ENCODE results near the gene SLC22A17. TPM values are rescaled to one million over a fixed set of nuclear protein-coding genes. Genes with fewer than 3 reads are reported as not detected.

SLC22A17 gene
- total and polyA plus RNA-seq, 2 of the 8 experiments (the other 6 are each of a cell fraction or from before 2014, with no cell fraction given) = 43.0 to 49.0 TPM

DNA sequence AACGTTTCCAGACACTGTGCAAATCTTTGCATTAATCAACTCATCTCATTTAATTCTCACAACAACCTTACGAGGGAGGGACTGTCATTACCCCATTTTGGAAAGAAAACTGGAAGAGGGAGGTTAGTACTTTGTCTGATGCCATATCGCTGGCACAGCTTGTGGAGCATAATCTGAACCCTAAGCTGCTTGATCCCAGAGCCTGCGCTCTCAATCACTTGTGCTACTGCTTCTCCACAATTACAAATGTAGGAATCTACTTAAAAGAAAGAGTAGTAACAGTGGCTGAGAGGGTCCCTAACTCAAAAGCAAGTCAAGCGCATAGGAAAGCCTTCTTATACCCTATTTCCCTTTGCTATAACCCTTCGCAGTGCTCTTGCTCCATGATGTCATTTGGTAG, 9.1 kb upstream of the SLC22A17 start:
- Histone ChIP-seq H3K18ac (ENCODE audit: extremely low read depth, low read length) (no peak overlapping the region), H3K14ac (ENCODE audit: insufficient read length) (no peak overlapping the region), H4K5ac (ENCODE audit: insufficient read length, low read depth, low read length) (no peak overlapping the region), H3K4me3 (ENCODE audit: extremely low read depth in 1 of 4, insufficient read depth in 2 of 4, low read depth in 3 of 4, low read length in 4 of 4) (no peak overlapping the region), H3K27ac (ENCODE audit: low read depth, low read length) (no peak overlapping the region), H3K23ac (ENCODE audit: insufficient read length) (no peak overlapping the region), H3K9me3 (ENCODE audit: insufficient read depth in 2 of 2, low read depth in 1 of 2, low read length in 1 of 2) (no peaks in the 10 kb centered on the region), H3K79me1 (ENCODE audit: low read depth, low read length) (no peaks in the 10 kb centered on the region), H3K27me3 (replicated peaks in 1 of 4; ENCODE audit: control insufficient read depth in 3 of 4, extremely low read depth in 1 of 4, insufficient read depth in 3 of 4, low read length in 3 of 4) (no peaks in the 10 kb centered on the region; a peak in 1 of 7 replicates), H4K8ac (ENCODE audit: extremely low read depth, insufficient read depth, low read length) (no peak overlapping the region), H3K23me2 (ENCODE audit: low read depth, low read length) (peaks cover 19% of the 10 kb centered on the region; the same call in 1 of the 2 replicates), H3K4me2 (ENCODE audit: insufficient read depth in 1 of 2, low read depth in 2 of 2, low read length in 2 of 2) (no peak overlapping the region; a peak in 1 of 4 replicates), H3K4ac (replicated peaks; ENCODE audit: insufficient read length, low read depth, low read length) (no peak overlapping the region), H3K56ac (replicated peaks; ENCODE audit: insufficient read length, low read depth, low read length) (no peak overlapping the region), H2BK5ac (ENCODE audit: low read depth, low read length) (no peak overlapping the region), H2BK15ac (ENCODE audit: low read length) (no peak overlapping the region), H2AK5ac (ENCODE audit: low read depth, low read length) (no peak overlapping the region), H2BK12ac (ENCODE audit: low read depth, low read length) (no peak overlapping the region), H2AFZ (ENCODE audit: low read length) (no peak overlapping the region), H4K91ac (replicated peaks; ENCODE audit: insufficient read length, low read length) (no peak overlapping the region), H3K36me3 (ENCODE audit: control insufficient read depth in 2 of 4, insufficient read depth in 4 of 4, low read length in 3 of 4) (peaks cover 0 to 18% (median 10%) of the 10 kb centered on the region in 4 experiments; a peak in 4 of 8 replicates), H2BK20ac (ENCODE audit: low read length) (no peak overlapping the region), H4K20me1 (replicated peaks in 1 of 2; ENCODE audit: control insufficient read depth in 1 of 2, insufficient read depth in 2 of 2, low read length in 2 of 2) (peaks cover 8 to 13% of the 10 kb centered on the region in 2 experiments), H3K4me1 (replicated peaks in 1 of 4; ENCODE audit: control insufficient read depth in 3 of 4, insufficient read depth in 4 of 4, low read length in 3 of 4) (peaks cover 0 to 17% (median 12%) of the 10 kb centered on the region in 4 experiments; a peak in 5 of 7 replicates), H3K9ac (replicated peaks in 1 of 4; ENCODE audit: extremely low read depth in 1 of 4, low read depth in 3 of 4, low read length in 3 of 4) (no peak overlapping the region), H2BK120ac (replicated peaks; ENCODE audit: low read depth, low read length) (no peak overlapping the region), H3K79me2 (ENCODE audit: control insufficient read depth in 1 of 2, insufficient read depth in 2 of 2, low read length in 2 of 2) (no peaks in the 10 kb centered on the region)
- WGBS, 2 experiments (ENCODE audit: extremely low coverage in 1 of 2, insufficient coverage in 1 of 2, insufficient read length in 1 of 2, insufficient replicate concordance in 2 of 2, low coverage in 1 of 2, low lambda C conversion rate in 2 of 2, missing lambda C conversion rate in 1 of 2) = 89% methylated on average over 6 of the region's 6 CpGs; no CpG with 5 or more reads in 1 of the 2 experiments
- TF ChIP-seq SAP30 (IDR thresholded peaks at IDR 0.05; ENCODE audit: insufficient read depth, insufficient replicate concordance, low read length) (no peak), CREB1 (IDR thresholded peaks at IDR 0.05) (no peak), SIN3A (conservative IDR thresholded peaks at IDR 0.05 in 1 of 2, IDR thresholded peaks at IDR 0.05 in 1 of 2; ENCODE audit: low read depth in 1 of 2, low read length in 2 of 2) (no peak)
- CTCF ChIA-PET (ENCODE audit: partially characterized antibody) = interaction anchor here (0.8 to 20.9 kb wide), 12 partner anchors 9 to 241 kb away, joined by 3 to 333 read pairs (median 10); partner anchors contain the start of genes BCL2L2, CMTM5, IL25 and PPP1R3E
- DNase-seq (ENCODE audit: low read depth in 1 of 2, low spot score in 2 of 2) = no peak
- FAIRE-seq = no peak
- POLR2A ChIA-PET (ENCODE audit: partially characterized antibody) = interaction anchor here (0.8 to 7.1 kb wide), 4 partner anchors 10 to 40 kb away, joined by 3 to 73 read pairs (median 26); partner anchors contain the start of genes PABPN1 and SLC22A17

Measured in H1 (cell line).